Epithelial cell of proximal tubule (primary cell): ENCODE data around the gene ADGRG7. TPM values are rescaled to one million over a fixed set of nuclear protein-coding genes. Genes with fewer than 3 reads are reported as not detected.

ENCODE experiments used
- DNase-seq: peaks from one replicate; pipeline ENCODE4 v3.0.0-alpha.2; 2011; ENCODE audit warnings: low read depth
- H3K4me3 ChIP-seq: 2 replicates; pipeline ENCODE4 v1.5.1; 2011; ENCODE audit warnings: low read depth, mild to moderate bottlenecking, low read length
- CTCF ChIP-seq: conservative IDR thresholded peaks from 2 replicates; pipeline ENCODE4 v1.5.1; 2012; ENCODE audit warnings: low read depth, mild to moderate bottlenecking, low read length
- total RNA-seq: library from RNA; depleted of rRNA; stranded (reverse); fragments of >200 nt; gene quantifications from 2 replicates; pipeline ENCODE4 v1.2.3, GENCODE V29; 2015

The ADGRG7 gene
- total RNA-seq, 1 donor from 2014 or later: not detected

- peak overlapping the region; percentile 85 for H3K4me3 ChIP-seq
- TF ChIP-seq CTCF: no peak
- no peak for DNase-seq
Measured at GRCh38 chr3:100709842-100710260, 100.5 kb downstream of the ADGRG7 start.

- peak; percentile 45 for TF ChIP-seq CTCF
- peak overlapping the region; percentile 85 for H3K4me3 ChIP-seq
- DNase-seq: peak; percentile 22
Measured at GRCh38 chr3:100710261-100710968, 101.0 kb downstream of the ADGRG7 start.

GRCh38 chr3:100715176-100715575 is 105.8 kb downstream of the ADGRG7 start:
- no peak for TF ChIP-seq CTCF
- no peak for DNase-seq
- H3K4me3 ChIP-seq: no peak overlapping the region

- TF ChIP-seq CTCF: no peak
- DNase-seq: no peak
- H3K4me3 ChIP-seq: no peak overlapping the region
Measured at GRCh38 chr3:100717063-100717462, 107.7 kb downstream of the ADGRG7 start.

- no peak overlapping the region for H3K4me3 ChIP-seq
- no peak for DNase-seq
- TF ChIP-seq CTCF: no peak
Measured at GRCh38 chr3:100717637-100718487, 108.5 kb downstream of the ADGRG7 start.

GRCh38 chr3:100719136-100719535 is 109.7 kb downstream of the ADGRG7 start:
- TF ChIP-seq CTCF: no peak
- H3K4me3 ChIP-seq: no peak overlapping the region
- no peak for DNase-seq
